K562 (cell line): ENCODE data around the gene RBM15. TPM values are rescaled to one million over a fixed set of nuclear protein-coding genes. Genes with fewer than 3 reads are reported as not detected.

Source experiments
- ADNP ChIP-seq: fragments of 200-800 bp; sonication (Bioruptor generic); IDR thresholded peaks from 2 replicates; pipeline ENCODE4 v1.6.1; 2016; ENCODE audit warnings: missing genetic modification characterization, missing compliant biosample characterization
- BCLAF1 ChIP-seq, 2 experiments: fragments of 450-650 bp in 1 of 2; IDR thresholded peaks; 2 replicates each; pipeline ENCODE4 v1.6.1; 2011 to 2017; ENCODE audit warnings: low read depth in 2 of 2, antibody characterized with exemption in 1 of 2, borderline replicate concordance in 1 of 2, low read length in 1 of 2, mild to moderate bottlenecking in 1 of 2, mixed read lengths in 1 of 2; ENCODE audit not compliant: control insufficient read depth in 1 of 2
- CREB5 ChIP-seq: fragments of 250-450 bp; sonication (Bioruptor Pico); IDR thresholded peaks from 2 replicates; pipeline ENCODE4 v1.5.0; 2020; ENCODE audit warnings: mild to moderate bottlenecking
- GTF3C2 ChIP-seq: IDR thresholded peaks from 3 replicates; pipeline ENCODE4 v1.6.1; 2011; ENCODE audit warnings: borderline replicate concordance, mild to moderate bottlenecking, moderate library complexity; ENCODE audit not compliant: insufficient read length; ENCODE audit errors: extremely low read depth
- HNRNPK ChIP-seq: fragments of 200-400 bp; formaldehyde crosslinking; IDR thresholded peaks from one replicate; pipeline ENCODE4 v1.6.1; 2018; ENCODE audit warnings: mild to moderate bottlenecking, low read depth, low read length; ENCODE audit not compliant: poor library complexity, severe bottlenecking
- LARP7 ChIP-seq: fragments of 450-650 bp; IDR thresholded peaks from 2 replicates; pipeline ENCODE4 v1.6.1; 2016
- NFIC ChIP-seq: fragments of 450-650 bp; IDR thresholded peaks from 2 replicates; pipeline ENCODE4 v1.6.1; 2017; ENCODE audit warnings: mild to moderate bottlenecking, inconsistent platforms
- NR2F6 ChIP-seq: fragments of 450-650 bp; formaldehyde crosslinking; IDR thresholded peaks from 2 replicates; pipeline ENCODE4 v1.4.0; 2020; ENCODE audit warnings: mild to moderate bottlenecking
- PBX2 ChIP-seq, 2 experiments: IDR thresholded peaks in 1 of 2; conservative IDR thresholded peaks in 1 of 2; 2 replicates each; pipeline ENCODE4 v1.6.1; 2016; ENCODE audit warnings: low read depth in 2 of 2, mild to moderate bottlenecking in 1 of 2, missing compliant biosample characterization in 1 of 2, missing genetic modification characterization in 1 of 2, moderate library complexity in 1 of 2
- PURB ChIP-seq: sonication (generic); formaldehyde crosslinking; IDR thresholded peaks from 2 replicates; pipeline ENCODE4 v1.9.0; 2021; ENCODE audit warnings: low read depth, mild to moderate bottlenecking, missing genetic modification reagents
- SOX6 ChIP-seq: fragments of 450-650 bp; IDR thresholded peaks from 2 replicates; pipeline ENCODE4 v1.6.1; 2014; ENCODE audit warnings: mild to moderate bottlenecking
- TARDBP ChIP-seq: fragments of 450-650 bp; IDR thresholded peaks from 2 replicates; pipeline ENCODE4 v1.6.1; 2016
- ZFP36 ChIP-seq: fragments of 150-350 bp; IDR thresholded peaks from 2 replicates; pipeline ENCODE4 v1.6.1; 2018; ENCODE audit warnings: low read length, low read depth; ENCODE audit not compliant: partially characterized antibody
- ZFP91 ChIP-seq: sonication (generic); formaldehyde crosslinking; IDR thresholded peaks from 2 replicates; pipeline ENCODE4 v1.8.0; 2022; ENCODE audit warnings: mild to moderate bottlenecking, missing genetic modification reagents
- ZKSCAN8 ChIP-seq: fragments of 200-800 bp; sonication (Bioruptor generic); IDR thresholded peaks from 2 replicates; pipeline ENCODE4 v1.6.1; 2016; ENCODE audit warnings: missing genetic modification characterization, missing compliant biosample characterization
- polyA plus RNA-seq, 8 experiments: library from polyadenylated mRNA; depleted of rRNA in 4 of 8; stranded (reverse) in 5 of 8; unstranded in 3 of 8; fragments of >200 nt; fragmentation: Nextera tagmentation in 2 of 8; fragmentation: Illumina TruSeq in 1 of 8; extraction: Ambion mirVana in 2 of 8; extraction: Trizol in 1 of 8; gene quantifications; 2 replicates each; pipeline versions ENCODE4 v1.2.1 to v1.2.3, GENCODE V29; 2011 to 2014; ENCODE audit warnings: inconsistent platforms in 1 of 8, missing spikeins in 1 of 8
- total RNA-seq, 7 experiments: library from RNA; depleted of rRNA in 6 of 7; stranded (reverse); fragments of >200 nt in 6 of 7; fragmentation: Illumina TruSeq in 2 of 7; extraction: Trizol in 2 of 7; gene quantifications; 2 replicates each; pipeline versions ENCODE4 v1.2.1 to v1.2.3, GENCODE V29; 2011 to 2021; ENCODE audit warnings: low replicate concordance in 1 of 7

Gene RBM15
- total and polyA plus RNA-seq, 9 of the 15 experiments (the other 6 are each of a cell fraction or from before 2014, with no cell fraction given), result 2.4 to 63.4 (median 28.2) TPM

DNA sequence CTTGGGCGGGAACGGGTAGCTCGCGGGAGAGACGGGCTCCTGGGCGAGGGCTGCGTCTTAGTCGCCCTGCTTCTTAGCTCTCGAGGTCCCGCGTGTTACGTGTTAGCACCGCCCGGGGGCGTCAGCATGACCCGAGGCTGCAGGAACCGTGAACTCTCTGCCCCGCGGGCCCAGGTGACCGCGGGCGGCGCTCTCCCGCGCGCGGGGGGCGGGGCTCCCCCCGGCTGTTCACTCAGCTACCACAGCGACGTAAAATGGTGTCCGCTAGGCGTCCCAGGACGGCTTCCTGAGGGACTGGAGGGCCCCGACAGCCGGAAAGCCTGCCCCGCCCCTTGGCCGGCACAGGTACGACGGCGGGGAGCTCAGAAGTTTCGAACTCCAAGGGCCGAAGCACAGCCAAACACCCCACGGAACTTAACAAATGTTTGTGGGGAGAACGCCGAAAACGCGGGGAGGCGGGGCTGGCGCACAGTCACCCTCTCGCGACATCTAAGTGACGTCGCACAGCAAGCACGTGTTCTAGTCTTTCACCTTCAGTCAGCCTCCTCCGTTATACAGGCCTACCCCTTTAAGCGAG is 780 bp upstream of the RBM15 start (continued):
- TF ChIP-seq ZFP91 (peak; percentile 98), TARDBP (peak; percentile 88), NR2F6 (CRISPR knock-in tag) (no peak; the same call in 1 of the 2 replicates), NFIC (peak; percentile 67), PURB (no peak), BCLAF1 (IDR thresholded peaks at IDR 0.05; ENCODE audit: borderline replicate concordance in 1 of 2, control insufficient read depth in 1 of 2, low read depth in 2 of 2, low read length in 1 of 2) (peak in 1 of 2 experiments; percentile 56; a peak in 1 of 4 replicates), ZFP36 (no peak), SOX6 (peak; percentile 83), LARP7 (no peak), ZKSCAN8 (CRISPR knock-in tag) (no peak), PBX2 (CRISPR knock-in tag; IDR thresholded peaks at IDR 0.05; ENCODE audit: low read depth) (no peak), PBX2 (tag; conservative IDR thresholded peaks at IDR 0.05; ENCODE audit: low read depth) (no peak), HNRNPK (no peak), GTF3C2 (no peak), CREB5 (CRISPR knock-in tag) (no peak), ADNP (tag) (no peak)
